Neural progenitor cell (in vitro differentiated cells): Measurements from ENCODE around the gene JAG2. TPM values are rescaled to one million over a fixed set of nuclear protein-coding genes. Genes with fewer than 3 reads are reported as not detected.

ENCODE experiments used
- DNase-seq: peaks from one replicate; pipeline ENCODE4 v3.0.0-alpha.2; 2016; ENCODE audit warnings: low spot score
- H2AFZ ChIP-seq: fragments of 200-600 bp; sonication (generic); replicated peaks from 2 replicates; pipeline ENCODE4 v1.6.1; 2016; ENCODE audit warnings: antibody characterized with exemption
- H3F3A ChIP-seq: fragments of 200-600 bp; sonication (generic); 2 replicates; pipeline ENCODE4 v1.6.1; 2016; ENCODE audit warnings: antibody characterized with exemption, low read depth
- H3K27ac ChIP-seq: fragments of 200-600 bp; sonication (generic); 2 replicates; pipeline ENCODE4 v1.5.1; 2016; ENCODE audit warnings: mild to moderate bottlenecking
- H3K27me3 ChIP-seq: fragments of 200-600 bp; sonication (generic); 2 replicates; pipeline ENCODE4 v1.6.1; 2016; ENCODE audit warnings: mild to moderate bottlenecking, moderate library complexity
- H3K36me3 ChIP-seq: fragments of 200-600 bp; sonication (generic); 2 replicates; pipeline ENCODE4 v1.5.1; 2016
- H3K4me1 ChIP-seq: fragments of 200-600 bp; sonication (generic); 2 replicates; pipeline ENCODE4 v1.6.1; 2016; ENCODE audit warnings: mixed run types
- H3K4me2 ChIP-seq: fragments of 200-600 bp; sonication (generic); 2 replicates; pipeline ENCODE4 v1.6.1; 2016
- H3K4me3 ChIP-seq: fragments of 200-600 bp; sonication (generic); 2 replicates; pipeline ENCODE4 v1.5.1; 2016
- H3K79me2 ChIP-seq: fragments of 200-600 bp; sonication (generic); 2 replicates; pipeline ENCODE4 v1.6.1; 2016; ENCODE audit warnings: low read depth
- H3K9ac ChIP-seq: fragments of 200-600 bp; sonication (generic); 2 replicates; pipeline ENCODE4 v1.6.1; 2016
- H3K9me3 ChIP-seq: fragments of 200-600 bp; sonication (generic); 2 replicates; pipeline ENCODE4 v1.5.1; 2016; ENCODE audit warnings: low read depth
- H4K20me1 ChIP-seq: fragments of 200-600 bp; sonication (generic); 2 replicates; pipeline ENCODE4 v1.6.1; 2016; ENCODE audit warnings: low read depth
- H3K27ac Mint-ChIP-seq: 3 replicates; pipeline ENCODE4 v1.8.0; 2021; ENCODE audit warnings: mixed read lengths
- H3K27me3 Mint-ChIP-seq: 2 replicates; pipeline ENCODE4 v1.8.0; 2022; ENCODE audit warnings: low read depth, mild to moderate bottlenecking, inconsistent platforms, moderate library complexity, mixed read lengths; ENCODE audit not compliant: insufficient read depth
- H3K36me3 Mint-ChIP-seq: 3 replicates; pipeline ENCODE4 v1.8.0; 2021; ENCODE audit warnings: mixed read lengths
- H3K4me1 Mint-ChIP-seq: 3 replicates; pipeline ENCODE4 v1.8.0; 2021; ENCODE audit warnings: mixed read lengths
- H3K4me3 Mint-ChIP-seq: 3 replicates; pipeline ENCODE4 v1.8.0; 2021; ENCODE audit warnings: mild to moderate bottlenecking, moderate library complexity, mixed read lengths
- H3K9me3 Mint-ChIP-seq: 3 replicates; pipeline ENCODE4 v1.8.0; 2020; ENCODE audit warnings: mixed read lengths
- EZH2 ChIP-seq: fragments of 200-600 bp; sonication (generic); IDR thresholded peaks from 2 replicates; pipeline ENCODE4 v1.6.1; 2017; ENCODE audit warnings: antibody characterized with exemption, mild to moderate bottlenecking, moderate library complexity
- EZH2phosphoT487 ChIP-seq: fragments of 200-600 bp; sonication (generic); IDR thresholded peaks from 2 replicates; pipeline ENCODE4 v1.6.1; 2017; ENCODE audit warnings: antibody characterized with exemption
- total RNA-seq: library from RNA; depleted of rRNA; stranded (reverse); fragments of >200 nt; gene quantifications from 2 replicates; pipeline ENCODE4 v1.2.3, GENCODE V29; 2015; ENCODE audit warnings: low replicate concordance
- TF ChIP-seq, protein P1 (sequence below): fragments of 200-600 bp; sonication (generic); IDR thresholded peaks from 2 replicates; pipeline ENCODE4 v1.5.1; 2017; ENCODE audit warnings: antibody characterized with exemption, mild to moderate bottlenecking

Gene JAG2
- total RNA-seq, 1 donor from 2014 or later, result 2.1 TPM

DNA sequence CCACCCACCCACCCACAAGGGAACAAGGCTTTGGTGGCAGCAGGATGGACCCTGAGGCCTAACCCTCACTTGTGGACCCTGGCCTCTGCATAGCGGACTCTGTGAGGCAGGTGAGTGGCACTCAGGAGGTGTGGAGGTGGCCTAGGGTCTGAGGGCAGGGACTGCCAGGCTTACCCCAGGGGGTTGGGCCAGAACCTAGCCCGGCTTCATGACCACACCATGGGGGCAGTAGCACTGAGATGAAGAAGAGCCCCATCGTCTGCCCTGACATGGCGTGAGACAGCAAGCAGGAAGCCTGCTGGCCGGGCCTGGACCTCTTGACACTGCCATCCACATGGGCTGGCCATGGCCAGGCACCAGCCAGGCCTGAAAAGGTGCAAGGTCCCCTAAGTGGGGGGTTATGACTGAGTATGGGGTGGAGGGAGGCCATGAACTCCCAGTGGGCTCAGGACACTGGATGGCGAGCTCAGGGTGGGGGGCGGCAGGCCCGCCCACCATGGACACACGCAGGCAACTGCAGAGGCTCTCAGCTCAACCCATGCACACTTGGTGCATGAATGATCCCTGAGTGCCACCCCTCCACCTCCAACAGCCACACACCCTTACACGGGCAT, 29.3 kb downstream of the JAG2 start:
- H3K27ac ChIP-seq, result no peak overlapping the region
- H4K20me1 ChIP-seq, result no peaks in the 10 kb centered on the region
- no peaks in the 10 kb centered on the region for H3K4me1 ChIP-seq
- no peak overlapping the region for H3K4me2 ChIP-seq
- no peak overlapping the region for H2AFZ ChIP-seq
- H3K27me3 Mint-ChIP-seq, result peaks cover 2% of the 10 kb centered on the region
- H3K27me3 ChIP-seq, result no peaks in the 10 kb centered on the region
- H3K4me3 Mint-ChIP-seq, result no peak overlapping the region
- peaks cover 4% of the 10 kb centered on the region for H3K9me3 ChIP-seq
- no peaks in the 10 kb centered on the region for H3F3A ChIP-seq
- no peaks in the 10 kb centered on the region for H3K36me3 ChIP-seq
- no peak overlapping the region for H3K4me3 ChIP-seq
- H3K9ac ChIP-seq, result no peak overlapping the region
- H3K27ac Mint-ChIP-seq, result no peak overlapping the region
- DNase-seq, result no peak
- H3K4me1 Mint-ChIP-seq, result no peaks in the 10 kb centered on the region
- H3K36me3 Mint-ChIP-seq, result peaks cover 5% of the 10 kb centered on the region
- no peaks in the 10 kb centered on the region for H3K79me2 ChIP-seq
- H3K9me3 Mint-ChIP-seq, result peaks cover 20% of the 10 kb centered on the region
- TF ChIP-seq EZH2, result no peak
- TF ChIP-seq, protein P1, sequence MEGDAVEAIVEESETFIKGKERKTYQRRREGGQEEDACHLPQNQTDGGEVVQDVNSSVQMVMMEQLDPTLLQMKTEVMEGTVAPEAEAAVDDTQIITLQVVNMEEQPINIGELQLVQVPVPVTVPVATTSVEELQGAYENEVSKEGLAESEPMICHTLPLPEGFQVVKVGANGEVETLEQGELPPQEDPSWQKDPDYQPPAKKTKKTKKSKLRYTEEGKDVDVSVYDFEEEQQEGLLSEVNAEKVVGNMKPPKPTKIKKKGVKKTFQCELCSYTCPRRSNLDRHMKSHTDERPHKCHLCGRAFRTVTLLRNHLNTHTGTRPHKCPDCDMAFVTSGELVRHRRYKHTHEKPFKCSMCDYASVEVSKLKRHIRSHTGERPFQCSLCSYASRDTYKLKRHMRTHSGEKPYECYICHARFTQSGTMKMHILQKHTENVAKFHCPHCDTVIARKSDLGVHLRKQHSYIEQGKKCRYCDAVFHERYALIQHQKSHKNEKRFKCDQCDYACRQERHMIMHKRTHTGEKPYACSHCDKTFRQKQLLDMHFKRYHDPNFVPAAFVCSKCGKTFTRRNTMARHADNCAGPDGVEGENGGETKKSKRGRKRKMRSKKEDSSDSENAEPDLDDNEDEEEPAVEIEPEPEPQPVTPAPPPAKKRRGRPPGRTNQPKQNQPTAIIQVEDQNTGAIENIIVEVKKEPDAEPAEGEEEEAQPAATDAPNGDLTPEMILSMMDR, result no peak
- TF ChIP-seq EZH2phosphoT487, result no peak

DNA sequence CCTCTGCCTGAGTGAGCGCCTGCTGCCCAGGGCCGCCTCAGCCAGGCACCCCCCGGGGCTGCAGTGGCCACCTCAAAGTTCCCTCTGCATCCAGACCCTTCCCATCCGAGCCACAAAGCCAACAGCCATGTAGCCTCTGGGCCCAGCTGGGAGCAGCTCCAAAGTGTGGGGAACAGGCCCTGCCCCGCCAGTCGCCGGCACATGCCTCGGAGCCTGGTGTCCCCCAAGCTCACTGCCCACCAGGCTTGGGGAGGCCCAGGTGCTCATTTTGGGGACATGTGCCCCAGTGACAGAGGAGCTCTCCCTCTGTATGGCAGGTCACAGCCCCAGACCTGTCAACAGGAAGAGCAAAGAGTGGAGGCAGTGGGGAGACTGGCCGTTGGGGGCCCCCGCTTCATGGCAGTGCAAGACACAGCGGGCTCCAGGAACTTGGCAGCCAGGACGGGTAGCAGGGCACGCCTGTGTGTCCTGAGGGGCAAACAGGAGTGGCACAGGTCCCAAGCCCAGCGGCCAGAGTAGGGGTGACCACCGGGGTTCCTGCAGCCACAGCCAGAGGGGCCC, 29.9 kb downstream of the JAG2 start:
- Histone ChIP-seq H3K4me2 (no peak overlapping the region), H3K27ac (no peak overlapping the region), H3F3A (no peaks in the 10 kb centered on the region), H3K9ac (no peak overlapping the region), H3K4me1 (no peaks in the 10 kb centered on the region), H4K20me1 (no peaks in the 10 kb centered on the region), H3K9me3 (peaks cover 4% of the 10 kb centered on the region), H2AFZ (no peak overlapping the region), H3K36me3 (no peaks in the 10 kb centered on the region), H3K27me3 (no peaks in the 10 kb centered on the region), H3K79me2 (no peaks in the 10 kb centered on the region), H3K4me3 (no peak overlapping the region)
- DNase-seq, result no peak
- H3K4me3 Mint-ChIP-seq, result no peak overlapping the region
- peaks cover 20% of the 10 kb centered on the region for H3K9me3 Mint-ChIP-seq
- H3K36me3 Mint-ChIP-seq, result peaks cover 5% of the 10 kb centered on the region
- peaks cover 2% of the 10 kb centered on the region for H3K27me3 Mint-ChIP-seq
- no peak overlapping the region for H3K27ac Mint-ChIP-seq
- no peaks in the 10 kb centered on the region for H3K4me1 Mint-ChIP-seq
- TF ChIP-seq EZH2phosphoT487, result no peak
- TF ChIP-seq EZH2, result no peak
- TF ChIP-seq, protein P1, result no peak

DNA sequence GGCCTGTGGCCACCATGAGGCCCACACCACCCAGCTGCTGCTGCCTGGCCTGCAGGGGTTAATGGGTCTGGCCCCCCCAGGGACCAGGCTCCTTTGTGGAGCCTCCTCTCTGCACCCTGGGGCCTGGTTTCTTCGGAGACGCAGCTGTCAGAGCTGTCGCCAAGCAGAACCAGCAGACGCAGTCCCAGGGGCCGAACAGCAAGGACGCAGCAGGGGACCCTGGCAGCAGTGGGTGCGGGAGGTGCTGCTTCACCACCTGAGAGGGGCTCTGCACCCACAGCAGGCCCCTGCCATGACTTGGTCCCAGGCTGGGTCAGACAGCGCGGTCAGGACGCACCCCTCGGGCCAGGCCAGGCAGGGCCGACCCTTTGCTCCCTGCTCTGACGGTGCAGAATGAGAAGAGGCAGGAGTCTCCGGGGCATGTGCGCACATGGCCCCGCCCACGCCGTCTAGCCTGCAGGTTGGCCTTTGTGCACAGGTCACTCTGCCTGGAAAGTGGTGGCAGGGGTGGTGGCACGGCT, 30.5 kb downstream of the JAG2 start:
- Mint-ChIP-seq H3K4me1 (no peaks in the 10 kb centered on the region), H3K4me3 (no peak overlapping the region), H3K36me3 (peaks cover 5% of the 10 kb centered on the region), H3K27me3 (peaks cover 2% of the 10 kb centered on the region), H3K9me3 (peaks cover 23% of the 10 kb centered on the region), H3K27ac (no peak overlapping the region)
- TF ChIP-seq, protein P1, result no peak
- TF ChIP-seq EZH2, result no peak
- no peak for TF ChIP-seq EZH2phosphoT487
- no peak overlapping the region for H3K4me2 ChIP-seq
- no peaks in the 10 kb centered on the region for H3K36me3 ChIP-seq
- H3K9me3 ChIP-seq, result peaks cover 4% of the 10 kb centered on the region
- no peaks in the 10 kb centered on the region for H3K4me1 ChIP-seq
- no peaks in the 10 kb centered on the region for H3K27me3 ChIP-seq
- H3K79me2 ChIP-seq, result no peaks in the 10 kb centered on the region
- H3K4me3 ChIP-seq, result no peak overlapping the region
- H3K9ac ChIP-seq, result no peak overlapping the region
- H3F3A ChIP-seq, result no peaks in the 10 kb centered on the region
- no peak for DNase-seq
- no peak overlapping the region for H3K27ac ChIP-seq
- H2AFZ ChIP-seq, result no peak overlapping the region
- H4K20me1 ChIP-seq, result no peaks in the 10 kb centered on the region
